Activated naive CD4-positive, alpha-beta T cell (primary cell): Measurements from ENCODE around the gene NAA10.
A peak's percentile ranks its signal among the peaks of the same experiment; 100 is the strongest.
"Not testable (repeated sequence)": the region's sequence is repeated elsewhere in the genome, so short reads cannot be mapped to it uniquely, and the experiment has no call there.

Source experiments
- DNase-seq, 4 experiments: peaks; one replicate each; lab custom pipeline; 2025; lab: John Stamatoyannopoulos, UW

Gene NAA10

DNA sequence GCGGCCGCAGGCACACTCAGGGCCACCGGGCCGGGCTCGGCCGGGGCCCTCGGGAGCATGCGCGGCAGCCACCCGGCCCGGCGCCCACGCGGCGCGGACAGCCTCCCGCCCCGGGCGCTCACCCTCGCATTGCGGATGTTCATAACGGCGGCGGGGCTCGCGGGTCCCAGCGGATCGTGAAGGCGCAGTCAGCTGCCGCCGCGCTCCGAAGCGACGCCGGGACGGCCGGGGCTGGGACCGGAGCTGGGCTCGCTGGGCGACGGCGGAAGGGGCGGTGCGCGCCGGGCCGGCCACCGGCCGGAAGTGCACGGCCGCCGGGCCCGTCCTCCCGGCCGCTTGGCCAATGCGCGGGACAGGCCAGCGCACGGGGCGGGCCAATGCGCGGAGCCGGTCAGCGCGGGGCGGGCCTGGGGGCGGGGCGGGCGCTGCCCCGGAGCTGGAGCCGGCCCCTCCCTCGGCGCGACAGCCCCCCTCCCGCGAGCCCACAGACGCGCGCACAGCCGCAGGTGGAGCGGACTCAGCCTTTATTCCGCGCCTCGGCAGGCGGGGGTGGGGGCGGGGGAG, at the start of gene NAA10:
Gene NAA10 (minus strand): TSS at position 276 of the 564 bp plus-strand sequence. CDS start 133 bp downstream, at position 143.
- peak in 1 of 4 experiments; percentile 48 for DNase-seq

DNA sequence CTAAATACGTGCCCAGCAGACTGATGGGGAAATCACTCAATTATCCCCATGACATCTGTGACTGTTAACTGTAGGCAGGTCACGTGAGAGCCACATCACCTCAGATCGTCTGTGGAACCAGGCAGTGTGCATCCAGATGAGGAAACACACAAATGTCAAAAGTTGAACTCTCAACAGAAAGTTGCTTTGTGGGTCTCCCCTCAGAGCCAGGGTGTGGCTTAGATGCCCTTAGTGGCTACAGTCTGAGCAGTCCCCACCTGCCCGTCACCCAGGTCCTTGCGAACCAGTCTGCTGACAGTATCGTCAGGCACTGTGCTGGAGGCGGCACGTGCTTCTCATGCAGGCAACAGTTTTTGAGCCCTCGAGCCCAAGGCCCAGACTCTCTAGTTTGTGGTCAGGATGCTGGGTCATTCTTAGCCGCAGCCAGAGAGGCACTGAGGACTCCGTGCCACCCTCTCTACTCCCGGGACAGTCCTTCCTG, 48.5 kb upstream of the NAA10 start:
- no peak for DNase-seq

DNA sequence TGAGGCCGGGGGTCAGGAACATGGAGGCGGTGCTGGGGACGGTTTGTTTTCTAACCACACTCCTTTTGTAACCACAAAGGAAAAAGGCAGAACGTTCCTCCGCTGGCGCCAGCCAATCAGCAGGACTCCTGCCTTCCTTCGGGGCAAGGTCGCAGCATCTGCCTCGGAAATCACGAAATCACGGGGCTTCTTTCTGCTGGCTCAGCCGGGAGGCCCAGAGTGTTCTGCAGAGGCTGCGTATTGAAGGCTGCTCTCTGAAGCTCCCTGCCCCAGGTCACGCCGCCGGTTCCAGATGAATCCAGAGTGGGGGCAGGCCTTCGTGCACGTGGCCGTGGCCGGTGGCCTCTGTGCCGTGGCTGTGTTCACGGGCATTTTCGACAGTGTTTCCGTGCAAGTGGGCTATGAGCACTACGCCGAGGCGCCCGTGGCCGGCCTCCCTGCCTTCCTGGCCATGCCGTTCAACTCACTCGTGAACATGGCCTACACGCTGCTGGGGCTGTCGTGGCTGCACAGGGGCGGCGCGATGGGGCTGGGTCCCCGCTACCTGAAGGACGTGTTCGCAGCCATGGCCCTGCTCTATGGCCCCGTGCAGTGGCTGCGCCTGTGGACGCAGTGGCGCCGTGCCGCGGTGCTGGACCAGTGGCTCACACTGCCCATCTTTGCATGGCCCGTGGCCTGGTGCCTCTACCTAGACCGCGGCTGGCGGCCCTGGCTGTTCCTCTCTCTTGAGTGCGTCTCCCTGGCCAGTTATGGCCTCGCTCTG, 47.1 kb upstream of the NAA10 start:
- peak in 1 of 4 experiments; percentile 46 for DNase-seq

DNA sequence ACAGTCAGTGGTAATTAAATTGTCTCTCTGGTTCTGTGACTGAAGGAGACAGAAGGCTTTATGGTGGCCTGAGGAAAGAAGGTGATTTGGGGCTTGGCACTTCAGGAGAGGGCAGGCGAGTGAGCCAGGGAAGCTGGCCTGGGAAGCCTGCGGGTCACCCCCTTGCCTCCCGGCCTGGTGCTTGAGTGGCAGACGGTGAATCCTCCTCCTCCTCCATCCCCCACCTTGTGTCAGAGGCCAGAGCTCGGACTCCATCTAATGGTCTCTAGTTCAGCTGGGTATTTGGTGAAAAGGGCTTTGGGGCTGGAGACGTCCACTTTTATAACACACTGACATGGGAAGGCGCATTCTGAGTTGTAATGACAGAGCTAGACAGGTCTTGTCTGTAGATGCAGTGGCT, 46.4 kb upstream of the NAA10 start:
- DNase-seq, result no peak

DNA sequence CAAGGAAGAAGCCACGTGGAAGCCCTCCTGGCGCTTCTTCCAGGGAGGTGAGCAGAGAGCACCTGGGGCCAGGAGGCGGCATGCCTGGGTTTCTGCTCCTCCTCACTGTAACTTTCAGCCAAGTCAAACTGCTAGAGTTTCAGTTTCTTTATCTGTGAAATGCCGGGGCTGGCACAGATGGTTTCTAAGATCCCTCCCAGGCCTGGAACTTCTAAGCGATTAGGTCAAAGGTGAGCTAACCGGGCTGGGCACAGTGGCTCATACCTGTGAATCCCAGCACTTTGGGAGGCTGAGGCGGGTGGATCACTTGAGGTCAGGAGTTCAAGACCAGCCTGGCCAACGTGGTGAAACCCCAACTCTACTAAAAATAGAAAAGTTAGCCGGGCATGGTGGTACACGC, 45.6 kb upstream of the NAA10 start:
- not testable (repeated sequence) for DNase-seq

DNA sequence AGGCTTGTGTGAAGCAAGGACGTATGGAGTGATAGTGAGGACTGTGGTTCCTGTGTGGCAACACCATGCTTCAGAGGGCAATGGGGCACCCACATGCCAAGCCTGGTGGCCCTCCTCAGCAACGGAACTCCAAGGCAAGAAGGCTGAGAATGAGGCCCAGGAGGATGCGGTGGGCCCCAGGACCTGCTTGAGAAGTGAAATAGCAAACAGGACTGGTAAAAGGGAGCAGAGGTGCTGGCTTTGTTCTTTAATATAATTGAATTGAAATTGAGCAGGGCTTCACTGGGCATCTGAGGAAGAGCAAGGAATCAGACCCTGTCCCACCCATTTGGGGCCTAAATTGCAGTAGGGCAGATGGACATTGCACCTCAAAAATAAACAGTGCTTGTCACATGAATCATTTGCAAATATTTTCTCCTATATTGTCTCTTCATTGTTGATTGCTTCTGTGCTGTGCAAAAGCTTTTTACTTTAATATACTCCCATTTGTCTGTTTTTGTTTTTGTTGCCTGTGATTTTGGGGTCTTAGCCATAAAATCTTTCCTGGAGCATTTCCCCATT, 40.0 kb upstream of the NAA10 start:
- DNase-seq, result no peak

DNA sequence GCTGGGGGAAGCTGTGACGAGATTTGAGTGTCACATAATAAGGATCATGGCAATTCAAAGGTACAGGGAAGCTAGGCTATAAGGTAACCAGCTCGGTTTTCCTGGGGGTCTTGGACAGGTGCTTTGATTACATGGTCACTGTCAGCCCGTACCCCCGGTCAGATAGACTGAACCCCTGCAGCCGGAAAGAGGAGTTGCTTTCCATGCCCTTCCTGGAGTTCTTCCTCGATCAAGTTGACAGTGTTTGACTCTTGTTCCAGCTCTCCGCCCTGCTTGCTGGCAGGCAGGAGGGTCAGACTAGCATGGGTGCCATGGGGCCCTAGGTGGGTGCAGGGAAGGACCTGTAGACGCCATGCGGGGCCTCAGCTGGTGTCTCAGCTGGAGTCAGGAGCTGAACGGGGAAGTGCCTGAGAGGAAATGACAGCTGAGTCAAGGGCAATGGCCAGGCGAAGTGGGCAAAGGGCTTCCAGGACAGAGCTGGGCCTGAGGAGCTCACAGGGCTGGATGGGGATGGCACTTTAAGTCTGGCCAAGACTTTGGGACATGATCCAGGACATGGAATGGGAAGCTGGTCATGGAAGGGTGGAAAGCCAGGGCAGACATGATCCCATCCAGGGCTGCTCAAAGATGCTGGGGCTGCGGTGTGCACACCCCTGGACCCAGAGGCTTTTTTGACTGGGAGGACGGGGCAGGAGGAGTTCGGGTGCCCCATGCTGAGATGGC, 39.3 kb upstream of the NAA10 start:
- no peak for DNase-seq

DNA sequence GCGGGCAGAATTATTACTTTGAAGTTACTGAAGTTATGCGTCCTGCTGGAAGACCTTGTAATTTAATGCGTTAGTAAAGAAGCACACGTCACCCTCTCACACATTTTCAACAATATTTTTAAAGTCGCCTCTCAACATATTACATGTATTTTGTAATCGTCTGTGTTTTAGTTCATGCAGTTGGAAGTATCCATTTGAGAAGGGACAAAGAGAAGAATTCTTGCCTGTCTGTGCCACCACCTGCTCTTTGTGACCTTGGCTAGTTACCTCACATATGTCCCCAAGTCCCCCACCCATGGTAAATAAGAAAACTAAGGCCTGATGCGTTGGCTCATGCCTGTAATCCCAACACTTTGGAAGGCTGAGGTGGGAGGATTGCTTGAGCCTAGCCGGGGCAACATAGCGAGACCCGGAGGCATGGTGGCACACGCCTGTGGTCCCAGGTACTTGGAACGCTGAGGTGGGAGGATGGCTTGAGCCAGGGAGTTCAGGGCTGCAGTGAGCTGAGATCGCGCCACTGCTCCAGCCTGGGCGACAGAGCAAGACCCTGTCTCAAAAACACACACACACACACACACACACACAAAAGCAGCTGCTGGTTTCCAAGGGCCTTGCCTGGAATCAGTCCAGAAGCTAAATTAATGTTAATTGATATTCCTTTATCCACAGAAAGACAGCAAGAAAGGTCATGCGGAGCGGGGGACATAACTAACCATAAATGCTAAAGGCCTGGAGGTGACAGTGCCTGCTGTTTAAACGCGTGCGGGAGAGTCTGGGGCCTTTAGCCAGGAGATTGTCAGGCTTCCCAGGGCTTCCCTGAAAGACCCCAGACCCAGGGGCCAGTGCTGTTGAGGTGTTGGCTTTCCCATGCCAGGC, 38.5 kb upstream of the NAA10 start:
- DNase-seq, result no peak

DNA sequence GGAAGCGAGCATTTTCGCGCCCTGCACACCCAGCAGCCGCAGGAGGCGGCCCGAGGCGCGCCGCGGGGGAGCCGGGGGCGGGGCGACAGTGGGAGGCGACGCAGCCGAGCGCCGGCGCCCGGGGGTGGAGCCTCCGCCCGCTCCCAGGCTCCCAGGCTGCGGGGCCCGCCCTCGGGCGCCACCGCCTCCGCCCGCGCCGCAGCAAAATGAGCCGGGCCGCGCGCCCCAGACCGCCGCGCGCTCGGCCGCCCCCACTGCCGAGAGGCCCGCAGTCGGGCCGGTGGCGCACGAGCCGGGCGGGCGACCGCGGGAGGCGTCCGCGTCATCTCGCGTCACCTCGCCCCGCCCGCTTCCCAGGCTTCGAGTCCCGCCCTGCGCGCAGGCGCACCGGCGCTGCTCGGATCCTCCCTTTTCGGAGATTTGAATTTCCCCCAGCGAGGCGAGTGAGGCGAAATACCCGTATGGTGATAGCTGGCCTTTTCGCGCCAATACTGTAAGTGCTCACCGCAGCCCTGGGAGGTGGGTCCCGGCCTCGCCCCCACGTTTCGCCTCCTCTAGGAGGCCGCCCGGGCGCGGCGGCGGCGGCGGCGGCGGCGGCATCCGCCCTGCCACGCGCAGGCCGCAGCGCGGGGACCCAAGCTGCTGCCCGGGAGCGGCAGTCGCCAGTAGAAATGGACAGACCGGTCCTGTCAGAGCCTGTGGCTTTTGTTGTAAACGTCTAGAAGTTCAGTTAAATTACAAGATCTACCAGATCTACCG, 37.7 kb upstream of the NAA10 start, which contains the start of gene TMEM187:
Gene TMEM187 (plus strand): TSS at position 387 of the 759 bp plus-strand sequence. CDS start 9,309 bp downstream, outside the sequence.
- DNase-seq, result peak; percentile 46 to 89 (median 66)

DNA sequence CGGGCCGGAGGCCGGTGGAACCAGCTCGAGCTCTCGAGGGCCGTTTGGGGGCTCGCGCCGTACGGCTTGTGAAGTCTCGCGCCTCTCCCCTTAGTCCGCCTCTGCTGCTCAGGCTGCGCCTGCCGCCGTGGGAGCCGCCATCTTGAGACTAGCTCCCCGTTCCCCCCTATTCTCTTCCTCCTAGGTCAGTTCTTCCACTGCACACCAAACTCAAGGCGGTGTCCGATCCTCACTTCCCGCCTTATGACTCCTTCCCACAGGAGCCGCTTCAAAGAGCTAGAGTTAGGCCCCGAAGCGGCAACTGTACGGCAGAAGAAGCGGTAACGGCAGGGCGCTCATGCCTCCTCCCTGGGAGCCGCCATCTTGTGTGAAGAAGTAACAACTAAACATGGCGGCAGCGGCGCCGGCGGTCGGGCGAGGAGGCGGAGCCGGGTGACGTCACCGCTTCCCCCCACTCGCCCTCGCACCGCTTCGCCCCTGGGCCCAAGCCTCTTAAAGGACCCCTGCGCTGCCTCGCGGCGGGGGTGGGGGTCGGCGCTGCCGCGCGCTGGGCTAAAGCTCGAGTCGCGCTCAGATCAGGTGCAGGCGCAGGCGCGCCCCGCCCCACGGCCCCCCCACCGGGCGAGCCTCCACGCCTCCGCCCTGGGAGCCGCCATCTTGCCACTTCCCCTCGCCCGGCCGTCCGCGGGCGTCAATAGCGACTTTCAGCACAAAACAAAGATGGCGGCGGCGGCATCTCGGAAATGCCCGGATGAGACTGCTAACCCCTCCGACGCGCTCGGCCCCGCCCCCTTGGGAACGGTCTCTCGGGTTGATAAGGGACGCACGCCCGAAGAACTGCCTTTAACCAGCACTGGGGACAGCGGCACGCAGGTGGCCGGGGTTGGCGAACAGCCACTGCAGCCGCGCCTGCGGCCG, 36.9 kb upstream of the NAA10 start, which contains the start of gene HCFC1:
Gene HCFC1 (minus strand): TSS at position 369 of the 918 bp plus-strand sequence. CDS start 978 bp downstream, outside the sequence.
- peak; percentile 81 to 92 (median 89) for DNase-seq

DNA sequence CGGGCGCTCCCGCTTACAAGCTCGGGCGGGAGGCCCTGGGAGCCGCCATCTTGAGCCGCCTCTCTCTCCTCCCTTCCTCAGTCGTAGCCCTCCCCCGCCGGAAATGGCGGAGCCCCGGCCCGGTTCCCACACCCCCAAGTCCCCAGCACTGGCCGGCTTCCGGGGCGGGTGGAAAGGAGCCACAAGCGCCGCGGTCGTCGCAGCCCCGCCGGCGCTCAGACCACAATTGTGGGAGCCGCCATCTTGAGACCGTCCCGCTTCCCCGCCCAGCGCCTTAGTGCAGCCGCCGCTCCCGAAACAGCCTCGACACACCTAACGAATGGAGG, 36.2 kb upstream of the NAA10 start:
- peak; percentile 51 to 89 (median 66) for DNase-seq

DNA sequence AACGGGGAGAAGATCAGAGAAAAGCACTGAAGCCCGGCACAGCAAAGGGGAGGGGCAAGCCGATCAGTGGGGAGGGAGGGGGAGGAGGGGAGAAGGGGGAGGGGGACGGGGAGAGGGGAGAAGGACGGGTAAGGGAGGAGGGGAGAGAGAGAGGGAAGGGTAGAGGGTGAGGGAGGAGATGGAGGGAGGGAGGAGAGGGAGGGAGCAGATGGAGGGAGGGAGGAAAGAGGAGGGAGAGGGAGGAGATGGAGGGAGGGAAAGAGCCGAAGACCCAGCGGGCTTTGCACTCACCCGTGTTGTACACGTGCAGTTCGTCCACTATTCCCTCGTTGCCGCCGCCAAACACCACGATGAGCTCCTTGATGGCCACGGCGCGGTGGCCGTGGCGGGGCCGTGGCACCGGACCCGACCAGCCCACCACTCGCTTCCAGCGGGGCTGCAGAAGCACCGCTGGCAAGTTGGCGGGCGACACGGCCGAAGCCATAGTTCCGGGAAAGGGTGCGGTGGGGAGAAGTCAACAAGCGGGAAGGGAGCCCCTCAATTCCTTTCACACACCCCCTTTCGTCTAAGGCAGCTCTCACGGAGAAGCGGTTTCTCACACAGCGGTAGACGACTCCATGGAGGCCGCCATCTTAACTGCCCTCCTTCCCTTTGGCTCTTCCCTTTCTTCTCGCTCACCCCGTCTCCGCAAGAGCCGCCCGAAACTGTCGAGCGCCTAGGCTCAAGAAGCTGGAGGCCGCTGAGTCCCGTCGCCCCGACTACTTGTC, 35.7 kb upstream of the NAA10 start:
- DNase-seq, result no peak

DNA sequence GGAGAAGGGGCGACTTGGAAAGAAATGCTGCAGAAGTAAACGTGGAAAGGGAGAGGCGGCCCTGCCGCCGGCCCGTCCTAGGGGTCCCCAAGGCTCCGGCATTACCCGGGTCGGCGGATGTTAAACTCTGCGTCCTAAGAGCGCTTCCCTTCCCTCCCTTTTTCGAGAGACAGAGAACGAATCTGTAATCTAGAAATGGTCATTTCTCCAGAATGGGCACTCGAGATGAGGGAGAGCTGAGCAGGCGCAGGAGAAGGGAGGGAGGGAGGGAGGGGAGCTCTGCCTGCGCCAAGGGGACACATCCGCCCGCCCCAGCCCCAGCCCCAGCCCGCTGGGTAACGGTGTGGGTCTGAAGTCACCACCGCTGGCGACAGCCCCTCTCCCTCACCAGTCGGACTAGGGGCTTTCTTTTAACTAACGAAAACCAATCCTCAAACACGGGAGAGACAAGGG, 35.1 kb upstream of the NAA10 start:
- peak in 1 of 4 experiments; percentile 20 for DNase-seq

DNA sequence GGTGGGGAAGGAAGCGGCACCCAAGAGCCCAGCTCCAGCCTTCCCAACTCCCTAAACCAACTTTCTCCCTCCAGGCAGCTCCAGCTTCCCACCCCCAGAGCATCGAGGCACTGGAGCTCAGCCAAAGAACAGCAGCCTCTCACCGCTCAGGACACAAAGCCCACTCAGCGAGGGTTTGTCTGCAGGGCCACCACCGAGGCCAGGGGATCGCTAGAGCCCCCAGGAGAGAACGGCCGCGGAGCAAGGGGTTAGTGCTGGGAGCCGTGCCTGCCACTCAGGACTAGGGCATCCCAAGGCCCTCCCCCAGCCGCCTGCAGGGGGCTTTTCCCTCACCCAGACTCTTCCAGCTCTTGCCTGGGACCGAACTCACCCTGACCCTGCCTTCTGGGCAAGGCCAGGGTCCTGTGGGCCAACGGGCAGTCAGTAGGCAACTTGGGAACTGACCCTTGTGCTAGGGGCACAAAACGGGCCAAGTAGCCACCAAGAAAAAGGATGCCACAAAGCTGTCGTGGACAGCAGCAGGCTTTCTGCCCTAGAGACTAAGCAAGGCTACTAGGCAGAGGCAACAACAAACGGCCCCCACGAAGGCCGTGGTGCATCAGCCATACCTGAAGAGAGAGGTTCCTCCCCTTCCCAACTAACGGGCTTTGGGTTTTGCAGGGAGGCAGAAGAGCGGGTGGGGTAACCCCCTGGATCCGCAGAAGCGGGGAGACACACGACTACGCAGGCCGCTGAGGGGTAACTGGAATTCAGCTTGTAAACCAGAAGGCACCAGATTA, 34.5 kb upstream of the NAA10 start:
- DNase-seq, result no peak

DNA sequence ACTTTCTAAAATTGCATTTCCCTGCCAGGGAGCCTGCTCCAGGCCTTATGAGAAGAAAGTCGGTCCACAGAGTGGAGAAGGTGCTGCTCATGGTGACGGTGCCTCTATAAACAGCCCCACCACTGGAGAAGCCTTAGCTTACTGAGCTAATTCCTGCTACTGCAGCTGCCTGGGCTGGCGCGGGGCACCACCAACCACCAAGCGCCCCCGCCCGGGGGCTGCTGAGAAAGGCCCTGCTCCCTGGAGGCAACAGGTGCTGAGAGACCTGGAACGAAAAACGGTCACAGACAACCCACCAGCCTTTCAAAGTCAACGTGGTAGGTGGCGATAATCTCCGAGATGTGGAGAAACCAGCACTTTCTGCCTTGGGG, 33.9 kb upstream of the NAA10 start:
- DNase-seq, result peak in 2 of 4 experiments; percentile 14 to 44

DNA sequence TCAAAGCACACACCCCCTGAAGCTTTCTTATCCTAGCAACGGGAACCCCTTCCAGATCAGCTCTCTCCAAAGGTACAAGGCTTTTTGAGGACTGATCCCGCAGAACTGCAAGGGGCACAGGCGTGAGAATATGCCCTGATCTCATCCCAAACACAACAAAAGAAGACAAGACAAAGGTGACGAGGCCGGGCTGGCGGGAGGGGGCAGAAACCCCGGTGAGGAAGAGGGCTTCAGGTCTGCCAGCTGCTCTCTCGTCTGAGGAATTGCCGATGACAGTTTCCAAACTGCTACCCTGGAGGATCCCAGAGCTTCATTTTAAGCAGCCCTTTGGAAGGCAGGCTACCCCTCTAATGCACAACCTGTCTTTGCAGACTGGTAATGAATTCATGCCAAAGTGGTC, 33.4 kb upstream of the NAA10 start:
- no peak for DNase-seq

DNA sequence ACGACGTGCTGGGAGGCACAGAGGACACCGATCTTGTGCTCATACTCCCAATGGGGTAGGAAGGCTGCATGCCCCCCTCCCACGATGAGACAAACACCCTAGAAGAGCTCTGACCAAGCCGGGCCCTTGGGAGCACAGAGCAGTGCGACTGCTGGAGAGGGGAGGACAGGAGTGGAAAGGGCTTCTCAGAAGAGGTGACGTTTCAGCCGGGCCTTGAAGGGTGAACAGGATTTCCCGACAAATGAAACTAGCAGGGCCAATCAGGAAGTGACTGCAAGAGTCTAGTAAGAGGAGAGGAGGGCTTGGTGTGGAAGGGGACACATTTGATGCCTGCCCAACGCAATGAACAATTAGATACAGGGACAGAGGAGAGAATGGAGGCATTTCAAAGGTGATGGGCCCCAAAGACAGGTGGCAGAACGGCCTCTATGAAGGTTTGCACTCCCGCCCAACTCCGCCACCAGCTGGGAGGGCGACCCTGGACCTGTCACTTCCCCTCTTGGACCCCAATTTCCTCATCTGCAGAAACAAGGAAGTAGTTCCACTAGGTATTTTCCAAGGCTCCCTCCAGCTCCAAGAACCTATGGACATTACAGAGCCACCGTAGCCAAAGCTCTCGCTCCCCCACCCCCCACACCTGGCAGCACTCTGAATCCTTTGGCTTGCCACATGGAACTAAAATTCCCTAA, 32.8 kb upstream of the NAA10 start:
- no peak for DNase-seq
